Fibroblast of lung (primary cell): Measurements from ENCODE around the gene FBXO31.

Source experiments
- EZH2 ChIP-seq: IDR thresholded peaks from 2 replicates; pipeline ENCODE4 v1.5.1; 2012; ENCODE audit warnings: low read length, control low read depth, mild to moderate bottlenecking; ENCODE audit errors: missing control alignments
- TF ChIP-seq, protein P1 (sequence below), 2 donors: IDR thresholded peaks in 1 of 2; conservative IDR thresholded peaks in 1 of 2; 1 replicate in 1 of 2; 2 replicates in 1 of 2; pipeline ENCODE4 v1.5.1; 2011 to 2012; ENCODE audit warnings: low read length in 2 of 2, control low read depth in 1 of 2, inconsistent platforms in 1 of 2, low read depth in 1 of 2, mild to moderate bottlenecking in 1 of 2

DNA sequence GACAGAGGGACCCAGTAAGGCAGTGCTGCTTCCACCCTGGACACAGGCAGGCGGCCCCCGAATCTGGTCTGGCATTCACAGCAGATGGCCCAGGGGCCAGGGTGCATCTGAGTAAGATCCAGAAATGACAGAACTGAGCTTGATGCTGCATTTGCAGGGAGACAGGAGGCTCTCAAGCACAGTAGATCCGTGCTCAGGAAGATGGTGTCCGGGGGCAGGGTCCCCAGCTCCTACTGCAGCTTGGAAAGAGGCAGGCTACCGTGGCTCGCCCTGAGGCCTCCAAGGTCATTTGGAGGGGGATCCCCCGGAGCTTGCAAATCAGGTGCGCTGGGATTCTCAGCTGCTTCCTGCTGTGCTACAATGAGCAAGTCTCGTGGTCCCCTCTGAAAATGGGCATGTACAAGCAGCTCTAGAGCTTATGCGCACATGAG is 68.6 kb downstream of the FBXO31 start:
- TF ChIP-seq, protein P1, sequence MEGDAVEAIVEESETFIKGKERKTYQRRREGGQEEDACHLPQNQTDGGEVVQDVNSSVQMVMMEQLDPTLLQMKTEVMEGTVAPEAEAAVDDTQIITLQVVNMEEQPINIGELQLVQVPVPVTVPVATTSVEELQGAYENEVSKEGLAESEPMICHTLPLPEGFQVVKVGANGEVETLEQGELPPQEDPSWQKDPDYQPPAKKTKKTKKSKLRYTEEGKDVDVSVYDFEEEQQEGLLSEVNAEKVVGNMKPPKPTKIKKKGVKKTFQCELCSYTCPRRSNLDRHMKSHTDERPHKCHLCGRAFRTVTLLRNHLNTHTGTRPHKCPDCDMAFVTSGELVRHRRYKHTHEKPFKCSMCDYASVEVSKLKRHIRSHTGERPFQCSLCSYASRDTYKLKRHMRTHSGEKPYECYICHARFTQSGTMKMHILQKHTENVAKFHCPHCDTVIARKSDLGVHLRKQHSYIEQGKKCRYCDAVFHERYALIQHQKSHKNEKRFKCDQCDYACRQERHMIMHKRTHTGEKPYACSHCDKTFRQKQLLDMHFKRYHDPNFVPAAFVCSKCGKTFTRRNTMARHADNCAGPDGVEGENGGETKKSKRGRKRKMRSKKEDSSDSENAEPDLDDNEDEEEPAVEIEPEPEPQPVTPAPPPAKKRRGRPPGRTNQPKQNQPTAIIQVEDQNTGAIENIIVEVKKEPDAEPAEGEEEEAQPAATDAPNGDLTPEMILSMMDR (conservative IDR thresholded peaks at IDR 0.05 in 1 of 2, IDR thresholded peaks at IDR 0.05 in 1 of 2; ENCODE audit: low read depth in 1 of 2, low read length in 2 of 2), result no peak
- TF ChIP-seq EZH2, result no peak
